Measurements from ENCODE around the gene KLK6. TPM values are rescaled to one million over a fixed set of nuclear protein-coding genes. Genes with fewer than 3 reads are reported as not detected.

The KLK6 gene
- total and polyA plus RNA-seq, 2 donors (not counting 3 experiments of a cell fraction or from before 2014, with no cell fraction given), result 0.12 TPM; not detected in 1

DNA sequence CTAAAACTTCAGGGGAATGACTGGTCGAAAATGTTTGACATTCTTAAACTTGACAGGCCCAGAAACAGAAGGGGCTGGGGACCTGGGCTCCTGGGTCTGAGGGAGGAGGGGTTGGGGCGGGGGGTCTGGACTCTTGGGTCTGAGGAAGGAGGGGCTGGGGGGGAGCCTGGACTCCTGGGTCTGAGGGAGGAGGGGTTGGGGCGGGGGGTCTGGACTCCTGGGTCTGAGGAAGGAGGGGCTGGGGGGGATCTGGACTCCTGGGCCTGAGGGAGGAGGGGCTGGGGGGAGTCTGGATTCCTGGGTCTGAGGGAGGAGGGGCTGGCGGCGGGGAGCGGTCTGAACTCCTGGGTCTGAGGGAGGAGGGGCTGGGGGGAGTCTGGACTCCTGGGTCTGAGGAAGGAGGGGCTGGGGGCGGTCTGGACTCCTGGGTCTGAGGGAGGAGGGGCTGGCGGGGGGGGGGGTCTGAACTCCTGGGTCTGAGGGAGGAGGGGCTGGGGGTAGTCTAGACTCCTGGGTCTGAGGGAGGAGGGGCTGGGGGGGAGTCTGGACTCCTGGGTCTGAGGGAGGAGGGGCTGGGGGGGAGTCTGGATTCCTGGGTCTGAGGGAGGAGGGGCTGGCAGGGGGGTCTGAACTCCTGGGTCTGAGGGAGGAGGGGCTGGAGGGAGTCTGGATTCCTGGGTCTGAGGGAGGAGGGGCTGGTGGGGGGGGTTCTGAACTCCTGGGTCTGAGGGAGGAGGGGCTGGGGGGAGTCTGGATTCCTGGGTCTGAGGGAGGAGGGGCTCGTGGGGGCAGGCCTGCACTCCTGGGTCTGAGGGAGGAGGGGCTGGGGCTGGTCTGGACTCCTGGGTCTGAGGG, 5.5 kb upstream of the KLK6 start:
- H3K4me2 ChIP-seq (ENCODE audit: insufficient read depth, low read length), result no peak overlapping the region
- DNase-seq (ENCODE audit: low read depth, low spot score) (no peak), FAIRE-seq (no peak)
- POLR2A ChIA-PET, result no interaction called here
- H3K9me3 ChIP-seq (replicated peaks; ENCODE audit: control insufficient read depth, insufficient read depth, low read length), result no peaks in the 10 kb centered on the region
- dilution Hi-C loops (cut with MboI; ENCODE audit: extremely low pct_ligation_motif_present, low sequenced_read_pairs) (no loop called here), intact Hi-C loops (cut with micrococcal nuclease) (no loop called here)
- TF ChIP-seq MYC (IDR thresholded peaks at IDR 0.05; ENCODE audit: low read depth, low read length) (no peak), POLR2A (IDR thresholded peaks at IDR 0.05; ENCODE audit: low read depth, low read length) (no peak), GATA2 (IDR thresholded peaks at IDR 0.05; ENCODE audit: insufficient read depth, insufficient read length, low read depth, low read length) (no peak), CTCF (IDR thresholded peaks at IDR 0.05; ENCODE audit: extremely low read depth in 1 of 2, insufficient read depth in 1 of 2, low read depth in 1 of 2, low read length in 2 of 2) (no peak), FOS (IDR thresholded peaks at IDR 0.05; ENCODE audit: borderline replicate concordance, insufficient read depth, low read length) (no peak), POLR2AphosphoS5 (IDR thresholded peaks at IDR 0.05; ENCODE audit: insufficient read depth, low read depth, low read length) (no peak), EZH2 (IDR thresholded peaks at IDR 0.05; ENCODE audit: borderline replicate concordance, low read depth, low read length, severe bottlenecking) (no peak), JUN (IDR thresholded peaks at IDR 0.05; ENCODE audit: borderline replicate concordance, insufficient read depth, insufficient read length, low read depth) (no peak), MAX (IDR thresholded peaks at IDR 0.05; ENCODE audit: insufficient read depth, insufficient read length) (no peak)
- H3K4me3 ChIP-seq (replicated peaks in 1 of 3; ENCODE audit: insufficient read depth in 1 of 3, low read depth in 1 of 3, low read length in 3 of 3), result no peak overlapping the region
- H3K36me3 ChIP-seq (ENCODE audit: control insufficient read depth in 2 of 2, extremely low read depth in 1 of 2, insufficient read depth in 2 of 2, low read length in 2 of 2), result no peaks in the 10 kb centered on the region
- CTCF ChIA-PET, result no interaction called here
- no peaks in the 10 kb centered on the region for H3K4me1 ChIP-seq (ENCODE audit: control insufficient read depth, extremely low read depth, insufficient read depth, low read length)
- no peaks in the 10 kb centered on the region for H3K27me3 ChIP-seq (ENCODE audit: control insufficient read depth in 2 of 2, insufficient read depth in 2 of 2, low read length in 2 of 2)
- no peaks in the 10 kb centered on the region for H3K9me1 ChIP-seq (replicated peaks; ENCODE audit: control insufficient read depth, extremely low read depth, insufficient read depth, low read length)
- H2AFZ ChIP-seq (ENCODE audit: low read depth, low read length), result no peak overlapping the region
- no peaks in the 10 kb centered on the region for H3K79me2 ChIP-seq (ENCODE audit: control insufficient read depth, insufficient read depth, low read length)
- H3K9ac ChIP-seq (replicated peaks; ENCODE audit: extremely low read depth, insufficient read depth, low read length), result no peak overlapping the region
- H3K27ac ChIP-seq (ENCODE audit: insufficient read depth, low read depth, low read length), result no peak overlapping the region
- no TSS peak for BruUV-seq (replicated peaks)
- H4K20me1 ChIP-seq (replicated peaks; ENCODE audit: control insufficient read depth, extremely low read depth, insufficient read depth, low read length), result no peaks in the 10 kb centered on the region

All from endothelial cell of umbilical vein (primary cell).